Gastroesophageal sphincter (tissue), 4 donors: Measurements from ENCODE around the gene ADGRD1. TPM values are rescaled to one million over a fixed set of nuclear protein-coding genes. Genes with fewer than 3 reads are reported as not detected.

ENCODE experiments used
- ATAC-seq: fragments of 150-250 bp; one replicate; pipeline ENCODE4 v1.9.1; 2016; ENCODE audit warnings: mild to moderate bottlenecking, moderate library complexity
- H3K27ac ChIP-seq, 4 donors: fragments of 200-600 bp; sonication (generic) in 3 of 4; 1 replicate in 3 of 4; 2 replicates in 1 of 4; pipeline ENCODE4 v1.5.1; 2016 to 2019
- H3K27me3 ChIP-seq: fragments of 200-600 bp; sonication (generic); one replicate; pipeline ENCODE4 v1.5.1; 2019
- H3K36me3 ChIP-seq, 2 donors: fragments of 200-600 bp; sonication (generic); one replicate each; pipeline ENCODE4 v1.5.1; 2019; ENCODE audit warnings: control low read depth in 1 of 2
- H3K4me1 ChIP-seq, 3 donors: fragments of 200-600 bp; sonication (generic); 1 replicate in 2 of 3; 2 replicates in 1 of 3; pipeline ENCODE4 v1.5.1; 2016 to 2019; ENCODE audit warnings: control low read depth in 2 of 3
- H3K4me3 ChIP-seq, 2 donors: fragments of 200-600 bp; sonication (generic); one replicate each; pipeline ENCODE4 v1.5.1; 2019; ENCODE audit warnings: mild to moderate bottlenecking in 1 of 2, moderate library complexity in 1 of 2
- H3K9me3 ChIP-seq, 3 donors: fragments of 200-600 bp; sonication (generic); one replicate each; pipeline ENCODE4 v1.5.1; 2017 to 2019; ENCODE audit warnings: control low read depth in 2 of 3
- CTCF ChIP-seq, 4 experiments: fragments of 200-600 bp in 2 of 4; fragments of 450-650 bp in 2 of 4; sonication (generic) in 1 of 4; IDR thresholded peaks; one replicate each; pipeline ENCODE4 v1.5.1; 2017 to 2019; ENCODE audit warnings: antibody characterized with exemption in 4 of 4, mild to moderate bottlenecking in 2 of 4, moderate library complexity in 2 of 4
- EP300 ChIP-seq: sonication (generic); formaldehyde crosslinking; IDR thresholded peaks from one replicate; pipeline ENCODE4 v1.6.1; 2017; ENCODE audit warnings: antibody characterized with exemption, mild to moderate bottlenecking
- POLR2A ChIP-seq, 2 donors: fragments of 450-650 bp; IDR thresholded peaks; one replicate each; pipeline ENCODE4 v1.6.1; 2017; ENCODE audit warnings: antibody characterized with exemption in 2 of 2, mild to moderate bottlenecking in 2 of 2, moderate library complexity in 1 of 2
- POLR2AphosphoS5 ChIP-seq: sonication (generic); formaldehyde crosslinking; IDR thresholded peaks from one replicate; pipeline ENCODE4 v1.6.1; 2017; ENCODE audit warnings: antibody characterized with exemption
- WGBS, 2 donors: methylation state at CpG; one replicate each; pipeline ENCODE4 v1.1.5; 2018; ENCODE audit warnings: low coverage in 1 of 2; 5-methylcytosine and 5-hydroxymethylcytosine counted together
- total RNA-seq, 4 donors: library from RNA; depleted of rRNA; stranded (reverse); fragments of >200 nt; gene quantifications; one replicate each; pipeline ENCODE4 v1.1.0, GENCODE V29; 2016

The ADGRD1 gene
- total RNA-seq, 4 donors from 2014 or later = 19.1 to 43.4 (median 31.3) TPM

GRCh38 chr12:130952171-130952954 is 1.3 kb upstream of the ADGRD1 start:
- Histone ChIP-seq H3K9me3 (no peaks in the 10 kb centered on the region), H3K36me3 (no peaks in the 10 kb centered on the region), H3K27me3 (no peaks in the 10 kb centered on the region), H3K4me1 (peaks cover 0 to 49% (median 0%) of the 10 kb centered on the region in 3 donors), H3K4me3 (no peak overlapping the region), H3K27ac (peak overlapping the region; percentile 7 to 86 (median 78))
- no peak for ATAC-seq
- 28 to 39% methylated on average over 7 to 9 of the region's 14 CpGs for WGBS, 2 donors
- TF ChIP-seq POLR2A (IDR thresholded peaks at IDR 0.05) (no peak), CTCF (IDR thresholded peaks at IDR 0.05) (no peak), EP300 (no peak)

GRCh38 chr12:130954544-130954831 is 781 bp downstream of the ADGRD1 start:
- peaks cover 0 to 52% (median 0%) of the 10 kb centered on the region in 3 donors for H3K4me1 ChIP-seq
- peaks cover 0 to 3% of the 10 kb centered on the region in 2 donors for H3K36me3 ChIP-seq
- H3K9me3 ChIP-seq = no peaks in the 10 kb centered on the region
- no peaks in the 10 kb centered on the region for H3K27me3 ChIP-seq
- 41 to 64% methylated on average over 2 to 5 of the region's 9 CpGs for WGBS, 2 donors
- ATAC-seq = no peak
- H3K4me3 ChIP-seq = peak overlapping the region; percentile 27 to 58
- peak overlapping the region; percentile 7 to 86 (median 78) for H3K27ac ChIP-seq
- no peak for TF ChIP-seq CTCF (IDR thresholded peaks at IDR 0.05)
- TF ChIP-seq POLR2AphosphoS5 = no peak
- TF ChIP-seq POLR2A (IDR thresholded peaks at IDR 0.05) = no peak
- TF ChIP-seq EP300 = no peak

- WGBS, 2 donors = 57% methylated on average over 6 of the region's 11 CpGs; no CpG with 5 or more reads in 1 of the 2 donors
- Histone ChIP-seq H3K4me3 (peak overlapping the region; percentile 27 to 58), H3K27me3 (no peaks in the 10 kb centered on the region), H3K4me1 (peaks cover 0 to 59% (median 0%) of the 10 kb centered on the region in 3 donors), H3K27ac (peak overlapping the region in 3 of 4 donors; percentile 71 to 86 (median 80)), H3K9me3 (no peaks in the 10 kb centered on the region), H3K36me3 (peaks cover 0 to 3% of the 10 kb centered on the region in 2 donors)
- peak; percentile 41 for ATAC-seq
- TF ChIP-seq POLR2AphosphoS5 (peak; percentile 16), CTCF (IDR thresholded peaks at IDR 0.05) (no peak), POLR2A (IDR thresholded peaks at IDR 0.05) (peak in 1 of 2 donors; percentile 46), EP300 (no peak)
Observed at GRCh38 chr12:130955238-130955816, 1.6 kb downstream of the ADGRD1 start.

- Histone ChIP-seq H3K4me3 (peak overlapping the region in 1 of 2 donors; percentile 58), H3K9me3 (no peaks in the 10 kb centered on the region), H3K4me1 (peaks cover 0 to 62% (median under 1%) of the 10 kb centered on the region in 3 donors), H3K27ac (peak overlapping the region in 3 of 4 donors; percentile 71 to 86 (median 80)), H3K27me3 (no peaks in the 10 kb centered on the region), H3K36me3 (peaks cover 0 to 3% of the 10 kb centered on the region in 2 donors)
- TF ChIP-seq EP300 (no peak), CTCF (IDR thresholded peaks at IDR 0.05) (no peak)
- WGBS, 2 donors = 79% methylated on average over 9 of the region's 11 CpGs; no CpG with 5 or more reads in 1 of the 2 donors
- no peak for ATAC-seq
Observed at GRCh38 chr12:130956009-130956408, 2.3 kb downstream of the ADGRD1 start.
